Measurements from ENCODE around the gene SULT2A1. TPM values are rescaled to one million over a fixed set of nuclear protein-coding genes. Genes with fewer than 3 reads are reported as not detected.

Gene SULT2A1
- polyA plus RNA-seq, 1 donor from 2014 or later: not detected

GRCh38 chr19:47836038-47836437 lies 50.1 kb downstream of the SULT2A1 start:
- Histone ChIP-seq H3K79me2 (replicated peaks; ENCODE audit: insufficient read depth, low read length) (no peaks in the 10 kb centered on the region), H3K27me3 (ENCODE audit: insufficient read depth, low read depth, low read length) (no peaks in the 10 kb centered on the region), H3K4me2 (ENCODE audit: low read length) (no peak overlapping the region), H3K9me3 (ENCODE audit: low read length) (no peaks in the 10 kb centered on the region), H3K27ac (ENCODE audit: low read length) (no peak overlapping the region), H3K9me2 (ENCODE audit: insufficient read depth, low read length) (no peaks in the 10 kb centered on the region), H3K4me3 (ENCODE audit: low read length) (no peak overlapping the region), H2AFZ (ENCODE audit: low read depth, low read length) (no peak overlapping the region), H4K20me1 (ENCODE audit: insufficient read depth) (no peaks in the 10 kb centered on the region), H3K36me3 (ENCODE audit: insufficient read depth, low read length) (no peaks in the 10 kb centered on the region), H3F3A (ENCODE audit: insufficient read depth, low read length, poor library complexity, severe bottlenecking) (no peaks in the 10 kb centered on the region), H3K9ac (ENCODE audit: low read length) (no peak overlapping the region)
- TF ChIP-seq TAF1 (IDR thresholded peaks at IDR 0.05; ENCODE audit: low read depth): no peak
- TF ChIP-seq EP300 (conservative IDR thresholded peaks at IDR 0.05; ENCODE audit: poor library complexity, severe bottlenecking): no peak
- no peak for TF ChIP-seq EZH2 (IDR thresholded peaks at IDR 0.05; ENCODE audit: borderline replicate concordance, insufficient read depth, low read length, poor library complexity, severe bottlenecking)
- no peak for TF ChIP-seq REST (IDR thresholded peaks at IDR 0.05; ENCODE audit: borderline replicate concordance)
- no peak for TF ChIP-seq POLR2AphosphoS5 (IDR thresholded peaks at IDR 0.05)

- H2AFZ ChIP-seq (ENCODE audit: low read depth, low read length): no peak overlapping the region
- TF ChIP-seq MXI1 (conservative IDR thresholded peaks at IDR 0.05; ENCODE audit: poor library complexity, severe bottlenecking) (no peak), SMC3 (conservative IDR thresholded peaks at IDR 0.05; ENCODE audit: poor library complexity) (no peak), TAF1 (IDR thresholded peaks at IDR 0.05; ENCODE audit: low read depth) (no peak), RAD21 (conservative IDR thresholded peaks at IDR 0.05) (no peak), EP300 (conservative IDR thresholded peaks at IDR 0.05; ENCODE audit: poor library complexity, severe bottlenecking) (no peak), EZH2 (IDR thresholded peaks at IDR 0.05; ENCODE audit: borderline replicate concordance, insufficient read depth, low read length, poor library complexity, severe bottlenecking) (no peak), POLR2AphosphoS5 (IDR thresholded peaks at IDR 0.05) (no peak), REST (IDR thresholded peaks at IDR 0.05; ENCODE audit: borderline replicate concordance) (no peak), CTCF (IDR thresholded peaks at IDR 0.05; ENCODE audit: poor library complexity, severe bottlenecking) (no peak)
- H3K27me3 ChIP-seq (ENCODE audit: insufficient read depth, low read depth, low read length): no peaks in the 10 kb centered on the region
- no peak overlapping the region for H3K9ac ChIP-seq (ENCODE audit: low read length)
- no peak overlapping the region for H3K27ac ChIP-seq (ENCODE audit: low read length)
- H3F3A ChIP-seq (ENCODE audit: insufficient read depth, low read length, poor library complexity, severe bottlenecking): no peaks in the 10 kb centered on the region
- no peaks in the 10 kb centered on the region for H4K20me1 ChIP-seq (ENCODE audit: insufficient read depth)
- no peak overlapping the region for H3K4me3 ChIP-seq (ENCODE audit: low read length)
- H3K4me2 ChIP-seq (ENCODE audit: low read length): no peak overlapping the region
- no peaks in the 10 kb centered on the region for H3K9me2 ChIP-seq (ENCODE audit: insufficient read depth, low read length)
- no peaks in the 10 kb centered on the region for H3K9me3 ChIP-seq (ENCODE audit: low read length)
- no peaks in the 10 kb centered on the region for H3K79me2 ChIP-seq (replicated peaks; ENCODE audit: insufficient read depth, low read length)
- no peaks in the 10 kb centered on the region for H3K36me3 ChIP-seq (ENCODE audit: insufficient read depth, low read length)
Observed at GRCh38 chr19:47832723-47833122, 53.4 kb downstream of the SULT2A1 start.
